IPS-NIHi11 (cell line): ENCODE data around the gene RAB5B.
"Not testable (repeated sequence)": the region's sequence is repeated elsewhere in the genome, so short reads cannot be mapped to it uniquely, and the experiment has no call there.

Experiments
- DNase-seq: peaks from one replicate; pipeline ENCODE4 v3.0.0; 2012; ENCODE audit warnings: mixed read lengths, low spot score

RAB5B gene

GRCh38 chr12:55940065-55940732 lies 33.7 kb upstream of the RAB5B start:
- peak; percentile 92 for DNase-seq

GRCh38 chr12:55942055-55942454 lies 31.8 kb upstream of the RAB5B start:
- no peak for DNase-seq

DNA sequence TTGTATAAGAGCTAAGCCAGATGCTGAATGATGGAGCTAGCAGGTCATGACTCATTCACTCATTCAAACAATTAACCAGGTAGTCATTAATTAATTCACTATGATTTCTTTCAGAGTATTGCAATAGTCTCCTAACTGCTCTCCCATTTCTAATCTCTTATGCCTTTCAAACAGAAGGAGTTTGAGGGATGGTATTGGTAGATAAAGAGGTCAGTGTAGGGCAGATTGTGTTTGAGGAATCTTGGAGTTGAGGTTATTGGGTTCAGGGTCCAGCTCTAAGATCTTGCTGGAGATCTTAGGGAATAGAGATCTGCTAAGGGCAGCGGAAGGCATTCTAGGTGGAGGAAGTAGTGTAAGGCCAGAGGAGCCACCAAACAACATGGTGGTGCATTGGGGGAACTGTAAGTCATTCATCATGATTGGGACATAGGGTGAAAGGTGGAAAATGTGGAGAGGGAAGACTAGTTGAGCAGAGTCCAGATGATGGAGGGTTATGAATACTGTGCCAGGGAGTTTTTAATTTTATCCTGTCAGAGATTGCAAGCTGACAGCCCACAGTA lies 31.2 kb upstream of the RAB5B start:
- DNase-seq: no peak

DNA sequence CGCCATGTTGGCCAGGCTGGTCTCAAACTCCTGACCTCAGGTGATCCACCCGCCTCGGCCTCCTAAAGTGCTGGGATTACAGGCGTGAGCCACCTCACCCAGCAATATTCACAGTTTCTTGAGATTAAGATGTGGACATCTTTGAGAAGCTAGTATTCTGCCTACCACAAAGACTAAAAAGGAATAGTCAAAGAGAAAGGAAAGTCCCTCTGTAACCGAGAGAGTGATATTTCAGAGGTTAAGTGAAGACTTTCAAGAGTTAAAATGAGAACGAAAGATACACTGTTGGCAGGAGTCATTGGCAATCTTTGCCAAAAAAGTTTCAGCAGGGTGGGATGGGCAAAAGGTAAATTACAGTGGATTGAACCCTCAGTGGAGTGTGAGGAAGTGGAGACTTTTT lies 27.3 kb upstream of the RAB5B start:
- no peak for DNase-seq

DNA sequence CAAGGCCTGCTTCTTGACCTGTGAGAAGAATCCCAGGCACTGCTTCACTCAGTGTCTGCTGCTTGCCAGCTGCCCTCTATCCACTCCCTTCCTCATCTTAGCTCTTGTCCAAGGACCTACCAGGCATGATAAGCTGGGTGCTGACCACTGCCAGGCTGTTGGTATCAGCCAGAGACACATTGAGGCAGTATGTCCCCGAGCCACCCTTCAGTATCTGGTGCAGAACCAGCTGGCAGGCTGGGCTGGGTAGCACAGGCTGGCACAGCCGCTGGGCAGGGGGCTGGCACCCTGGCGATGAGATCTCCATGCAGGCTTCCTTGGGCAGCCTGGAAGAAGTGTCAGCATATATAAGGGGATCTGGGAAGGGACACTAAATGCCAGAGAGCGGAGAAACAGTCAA lies 18.5 kb upstream of the RAB5B start:
- DNase-seq: no peak

- DNase-seq: peak; percentile 52
Observed at GRCh38 chr12:55955800-55956508, 17.9 kb upstream of the RAB5B start.

DNA sequence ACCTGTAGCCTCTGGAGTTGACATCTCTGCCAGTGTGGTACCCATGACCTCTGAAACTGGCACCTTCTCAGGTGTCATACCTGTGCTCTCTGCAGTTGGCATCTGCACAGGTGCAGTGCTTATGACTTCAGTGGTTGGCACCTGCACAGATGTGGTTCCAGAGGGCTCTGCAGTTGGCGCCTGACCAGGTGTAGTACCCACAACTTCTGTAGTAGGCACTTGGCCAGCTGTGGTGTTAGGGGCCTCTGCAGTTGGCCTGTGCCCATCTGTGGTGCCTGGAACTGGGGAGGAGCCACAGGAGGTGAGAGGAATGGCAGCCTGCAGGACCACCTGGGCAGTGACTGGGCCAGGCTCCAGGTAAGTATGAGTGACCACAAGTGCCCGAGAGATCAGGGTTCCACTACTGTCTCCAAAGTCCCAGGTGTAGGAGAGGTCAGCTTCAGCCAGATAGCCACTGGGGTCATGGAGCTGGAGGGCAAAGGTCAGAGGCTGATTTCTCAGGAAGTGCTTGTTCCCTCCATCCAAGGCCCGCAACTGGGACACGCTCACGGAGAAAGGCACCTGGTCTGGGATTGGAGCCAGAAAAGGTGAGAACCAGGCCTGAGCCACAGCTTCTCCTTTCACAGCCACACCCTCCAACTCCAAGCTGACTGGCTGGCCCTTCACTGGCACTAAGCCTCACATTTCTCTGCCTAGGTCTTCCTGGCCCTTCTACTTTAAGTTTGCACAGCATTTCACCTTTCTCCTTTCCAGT lies 16.6 kb upstream of the RAB5B start:
- DNase-seq: peak; percentile 57

DNA sequence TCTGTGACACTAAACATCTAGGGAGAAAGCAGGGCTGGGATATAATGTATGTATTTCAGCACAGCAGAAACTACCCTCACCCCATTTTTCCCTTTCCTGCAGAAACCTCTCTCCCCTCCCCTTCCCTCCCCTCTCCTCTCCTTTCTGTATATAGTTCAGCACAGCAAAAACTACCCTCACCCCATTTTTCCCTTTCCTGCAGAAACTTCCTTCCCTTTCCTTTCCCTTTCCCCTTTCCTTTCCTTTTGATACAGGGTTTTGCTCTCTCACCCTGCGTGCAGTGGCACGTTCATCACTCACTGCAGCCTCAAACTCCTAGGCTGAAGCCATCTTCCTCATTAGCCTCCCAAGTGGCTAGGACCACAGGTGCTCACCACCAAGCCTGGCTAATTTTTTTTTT lies 10.1 kb upstream of the RAB5B start:
- no peak for DNase-seq

DNA sequence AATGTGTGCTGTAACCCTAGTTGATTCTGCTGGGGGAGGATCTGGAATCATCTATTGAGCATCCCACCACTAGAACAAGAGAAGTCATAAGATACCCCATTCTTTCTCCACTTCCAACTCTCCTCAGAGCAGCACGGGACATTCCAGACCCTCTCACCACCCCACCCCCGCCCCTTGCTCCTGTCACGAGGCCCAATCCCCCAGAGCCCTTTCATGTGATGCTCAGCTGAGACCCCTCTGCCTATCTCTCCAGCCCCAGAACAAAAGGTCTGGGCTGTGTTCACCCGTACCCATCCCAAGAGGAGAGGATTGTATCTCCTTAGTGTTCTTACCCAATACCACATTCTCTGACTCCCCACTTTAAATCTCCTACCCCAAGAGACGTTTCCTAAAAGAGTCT lies 8.6 kb upstream of the RAB5B start:
- peak; percentile 31 for DNase-seq

- DNase-seq: peak; percentile 58
Observed at GRCh38 chr12:55965941-55966407, 7.9 kb upstream of the RAB5B start, which contains the start of gene PMEL. TSS of gene PMEL (minus strand) at chr12:55966042. CDS start at chr12:55966011, 31 bp downstream.

DNA sequence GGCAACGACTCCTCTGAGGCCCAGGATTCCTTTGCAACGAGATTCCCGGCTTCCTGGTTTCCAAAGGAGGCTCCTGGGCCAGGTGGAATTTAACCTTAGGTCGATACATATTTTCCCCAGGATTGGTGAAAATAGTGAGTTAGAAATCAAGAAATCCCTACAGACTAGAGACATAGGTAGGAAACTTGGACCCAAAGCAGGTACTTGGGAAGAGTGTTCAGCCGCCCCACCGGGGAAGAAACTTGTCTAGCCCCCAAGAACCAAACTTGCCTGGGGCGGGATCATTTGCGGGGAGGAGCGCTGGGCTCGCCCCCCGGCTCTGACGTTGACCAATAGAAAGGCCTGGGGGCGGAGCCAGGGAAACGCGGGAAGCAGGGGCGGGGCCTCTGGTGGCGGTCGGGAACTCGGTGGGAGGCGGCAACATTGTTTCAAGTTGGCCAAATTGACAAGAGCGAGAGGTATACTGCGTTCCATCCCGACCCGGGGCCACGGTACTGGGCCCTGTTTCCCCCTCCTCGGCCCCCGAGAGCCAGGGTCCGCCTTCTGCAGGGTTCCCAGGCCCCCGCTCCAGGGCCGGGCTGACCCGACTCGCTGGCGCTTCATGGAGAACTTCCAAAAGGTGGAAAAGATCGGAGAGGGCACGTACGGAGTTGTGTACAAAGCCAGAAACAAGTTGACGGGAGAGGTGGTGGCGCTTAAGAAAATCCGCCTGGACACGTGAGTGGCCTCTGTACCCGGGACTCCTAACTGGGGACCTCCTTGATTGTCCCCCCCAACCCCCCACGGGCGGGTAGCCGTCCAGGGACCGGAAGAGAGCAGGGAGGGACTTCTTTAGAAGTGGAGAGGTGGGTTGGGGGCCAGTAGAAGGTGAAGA lies 7.2 kb upstream of the RAB5B start, which contains the start of gene CDK2:
Gene CDK2 (plus strand): TSS at position 423 of the 874 bp plus-strand sequence. CDS start 179 bp downstream, at position 602.
- DNase-seq: peak; percentile 94

DNA sequence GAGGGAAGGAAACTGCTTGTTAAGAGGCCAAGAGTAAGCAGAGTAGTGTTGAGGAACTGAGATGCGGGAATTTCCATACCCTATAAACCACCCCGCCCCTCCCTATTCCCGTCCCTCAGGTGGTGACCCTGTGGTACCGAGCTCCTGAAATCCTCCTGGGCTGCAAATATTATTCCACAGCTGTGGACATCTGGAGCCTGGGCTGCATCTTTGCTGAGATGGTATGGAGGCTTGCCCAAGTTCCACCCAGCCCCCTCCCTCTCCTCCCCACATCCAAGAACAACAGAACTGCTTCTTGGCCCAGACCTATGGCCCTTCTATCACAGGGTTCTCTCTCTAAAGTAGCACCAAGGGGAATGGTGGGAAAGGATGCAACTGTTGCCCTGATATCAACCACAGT lies 4.5 kb upstream of the RAB5B start:
- DNase-seq: no peak

DNA sequence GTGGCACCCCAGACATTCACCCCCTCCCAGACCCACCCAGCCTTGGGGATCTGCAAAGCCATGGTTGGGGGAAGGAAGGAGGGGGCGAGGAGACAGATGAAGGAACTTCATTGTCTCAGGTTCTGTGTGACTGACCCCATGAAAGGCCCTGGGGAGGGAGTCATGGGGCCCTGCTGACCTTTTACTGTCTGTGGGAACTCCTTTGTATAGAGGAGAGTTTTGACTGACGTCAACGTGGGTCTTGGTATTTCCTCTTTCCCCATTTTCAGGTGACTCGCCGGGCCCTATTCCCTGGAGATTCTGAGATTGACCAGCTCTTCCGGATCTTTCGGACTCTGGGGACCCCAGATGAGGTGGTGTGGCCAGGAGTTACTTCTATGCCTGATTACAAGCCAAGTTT lies 3.1 kb upstream of the RAB5B start:
- DNase-seq: no peak

GRCh38 chr12:55972042-55972441 lies 1.8 kb upstream of the RAB5B start:
- DNase-seq: no peak

- no peak for DNase-seq
Observed at GRCh38 chr12:55972456-55972855, 1.4 kb upstream of the RAB5B start.

DNA sequence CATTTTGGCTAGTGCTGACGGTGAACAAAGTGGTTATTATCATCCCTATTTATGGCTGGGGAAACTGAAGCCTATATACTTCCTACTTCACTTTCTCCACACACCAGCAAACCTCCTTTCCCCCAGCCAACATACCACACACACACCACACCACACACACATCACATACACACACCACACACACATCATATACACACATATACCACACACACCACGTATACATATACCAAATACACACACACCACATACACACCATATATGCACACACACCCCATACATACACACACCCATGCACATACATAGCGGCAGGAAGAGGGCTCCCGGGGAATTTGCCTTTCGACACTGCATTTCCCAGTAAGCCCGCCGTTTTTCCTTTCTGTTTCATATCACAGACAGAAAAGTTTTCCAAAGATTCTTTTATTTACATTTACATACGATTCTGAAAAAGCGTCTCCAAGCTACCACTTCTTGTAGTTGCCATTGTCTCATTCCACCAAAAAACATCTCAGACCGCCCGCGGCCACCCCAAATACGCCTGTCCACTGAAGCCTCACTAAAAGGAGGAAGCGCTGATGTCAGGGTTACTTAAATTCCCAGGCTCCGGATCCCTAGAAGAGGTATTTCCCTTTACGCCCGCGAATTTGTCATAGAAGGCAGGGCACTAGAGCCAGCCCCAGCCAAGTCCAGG lies 823 bp upstream of the RAB5B start:
- DNase-seq: no peak

DNA sequence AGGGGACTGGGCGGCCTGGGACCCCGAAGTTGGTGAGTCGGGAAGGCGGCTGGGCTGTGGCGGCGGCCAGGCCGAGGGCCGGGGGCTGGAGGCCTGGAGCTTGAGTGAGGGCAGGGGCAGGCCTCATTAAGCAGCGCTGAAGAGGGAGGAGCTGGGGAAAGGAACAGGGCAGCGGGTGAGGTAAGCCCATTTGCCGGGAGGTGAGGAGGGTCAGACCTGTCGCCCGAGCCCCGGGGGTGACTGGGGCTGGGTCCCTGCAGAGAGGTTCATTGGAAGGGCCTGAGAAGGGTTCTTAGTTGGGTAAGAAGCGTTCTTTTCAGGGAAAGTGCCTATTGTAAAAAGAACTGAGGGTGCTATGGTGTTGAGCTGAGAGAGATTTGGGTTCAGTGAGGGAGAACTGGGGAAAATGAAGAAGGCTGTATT lies 441 bp downstream of the RAB5B start:
- DNase-seq: peak; percentile 75

- no peak for DNase-seq
Observed at GRCh38 chr12:55978393-55978792, 4.5 kb downstream of the RAB5B start.

GRCh38 chr12:55979069-55979468 lies 5.2 kb downstream of the RAB5B start:
- DNase-seq: no peak

DNA sequence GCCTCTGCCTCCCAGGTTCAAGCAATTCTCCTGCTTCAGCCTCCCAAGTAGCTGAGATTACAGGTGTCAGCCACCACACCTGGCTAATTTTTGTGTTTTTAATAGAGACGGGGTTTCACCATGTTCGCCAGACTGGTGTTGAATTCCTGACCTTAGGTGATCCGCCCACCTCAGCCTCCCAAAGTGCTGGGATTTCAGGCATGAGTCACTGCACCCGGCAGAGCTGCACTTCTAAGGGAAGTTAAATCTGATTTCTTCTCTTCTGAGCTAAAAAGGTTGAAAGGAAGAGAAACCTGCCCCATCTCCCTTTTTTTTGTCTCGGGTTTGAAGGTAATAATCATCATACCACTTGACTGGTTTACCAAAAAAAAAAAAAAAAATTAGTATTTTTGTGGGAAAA lies 8.0 kb downstream of the RAB5B start:
- DNase-seq: not testable (repeated sequence)
